K562 (cell line): ENCODE measurements around the gene DPM2. TPM values are rescaled to one million over a fixed set of nuclear protein-coding genes. Genes with fewer than 3 reads are reported as not detected.
A peak's percentile ranks its signal among the peaks of the same experiment; 100 is the strongest.

Experiments used
- CBX5 ChIP-seq: IDR thresholded peaks from 2 replicates; pipeline ENCODE4 v1.6.1; 2014; ENCODE audit warnings: low read depth, borderline replicate concordance
- CBX8 ChIP-seq: fragments of 200-600 bp; sonication (generic); IDR thresholded peaks from 2 replicates; pipeline ENCODE4 v1.6.1; 2012; ENCODE audit warnings: borderline replicate concordance, mixed run types, low read depth, mild to moderate bottlenecking, moderate library complexity, mixed read lengths, low read length, control low read depth, inconsistent platforms; ENCODE audit not compliant: poor library complexity, severe bottlenecking; ENCODE audit errors: extremely low read depth
- CEBPZ ChIP-seq: fragments of 150-350 bp; IDR thresholded peaks from 2 replicates; pipeline ENCODE4 v1.6.1; 2014; ENCODE audit warnings: low read depth, mild to moderate bottlenecking, low read length, borderline replicate concordance
- CHCHD3 ChIP-seq: fragments of 250-450 bp; sonication (Bioruptor Pico); IDR thresholded peaks from 2 replicates; pipeline ENCODE4 v2.1.2; 2022; ENCODE audit warnings: mild to moderate bottlenecking
- DACH1 ChIP-seq: fragments of 450-650 bp; IDR thresholded peaks from 2 replicates; pipeline ENCODE4 v1.6.1; 2018; ENCODE audit not compliant: partially characterized antibody
- FOXM1 ChIP-seq, 2 experiments: fragments of 450-650 bp in 1 of 2; sonication (generic) in 1 of 2; formaldehyde crosslinking in 1 of 2; IDR thresholded peaks; 2 replicates each; pipeline versions ENCODE4 v1.6.1 to v1.9.0; 2017 to 2022; ENCODE audit warnings: low read depth in 2 of 2, mild to moderate bottlenecking in 2 of 2, missing genetic modification reagents in 1 of 2, moderate library complexity in 1 of 2
- MBD2 ChIP-seq: sonication (generic); IDR thresholded peaks from 2 replicates; pipeline ENCODE4 v1.6.1; 2016; ENCODE audit warnings: low read depth, borderline replicate concordance
- MEF2D ChIP-seq: conservative IDR thresholded peaks from 2 replicates; pipeline ENCODE4 v1.6.1; 2016; ENCODE audit warnings: low read depth, missing genetic modification characterization, missing compliant biosample characterization
- NFATC3 ChIP-seq: fragments of 450-650 bp; IDR thresholded peaks from 2 replicates; pipeline ENCODE4 v1.6.1; 2017; ENCODE audit warnings: mild to moderate bottlenecking
- NR0B1 ChIP-seq: fragments of 450-650 bp; IDR thresholded peaks from one replicate; pipeline ENCODE4 v1.6.1; 2018; ENCODE audit warnings: mild to moderate bottlenecking, moderate library complexity; ENCODE audit not compliant: partially characterized antibody
- PHF8 ChIP-seq: fragments of 200-600 bp; sonication (generic); IDR thresholded peaks from 2 replicates; pipeline ENCODE4 v1.6.1; 2012; ENCODE audit warnings: mixed run types, mild to moderate bottlenecking, inconsistent platforms, low read length, moderate library complexity, borderline replicate concordance
- SIN3B ChIP-seq: fragments of 450-650 bp; IDR thresholded peaks from 2 replicates; pipeline ENCODE4 v1.6.1; 2017; ENCODE audit warnings: low read depth, mild to moderate bottlenecking, moderate library complexity
- SRSF7 ChIP-seq: fragments of 200-400 bp; formaldehyde crosslinking; optimal IDR thresholded peaks from 2 replicates; pipeline ENCODE3; 2017; ENCODE audit warnings: mild to moderate bottlenecking, low read depth, low read length
- STAT5A ChIP-seq: IDR thresholded peaks from 2 replicates; pipeline ENCODE4 v1.6.1; 2012; ENCODE audit warnings: low read length, inconsistent platforms, borderline replicate concordance
- TFAP4 ChIP-seq: sonication (generic); formaldehyde crosslinking; IDR thresholded peaks from 2 replicates; pipeline ENCODE4 v1.8.0; 2022; ENCODE audit warnings: missing genetic modification reagents, mild to moderate bottlenecking, moderate library complexity, borderline replicate concordance
- VEZF1 ChIP-seq: fragments of 200-800 bp; sonication (Bioruptor generic); IDR thresholded peaks from 2 replicates; pipeline ENCODE4 v1.6.1; 2017; ENCODE audit warnings: missing genetic modification characterization, missing compliant biosample characterization
- ZNF431 ChIP-seq: sonication (generic); formaldehyde crosslinking; IDR thresholded peaks from 2 replicates; pipeline ENCODE4 v1.8.0; 2022; ENCODE audit warnings: mild to moderate bottlenecking, missing genetic modification reagents
- ZNF717 ChIP-seq: fragments of 250-450 bp; sonication (Bioruptor Pico); IDR thresholded peaks from 2 replicates; pipeline ENCODE4 v1.5.0; 2021
- polyA plus RNA-seq, 8 experiments: library from polyadenylated mRNA; depleted of rRNA in 4 of 8; stranded (reverse) in 5 of 8; unstranded in 3 of 8; fragments of >200 nt; fragmentation: Nextera tagmentation in 2 of 8; fragmentation: Illumina TruSeq in 1 of 8; extraction: Ambion mirVana in 2 of 8; extraction: Trizol in 1 of 8; gene quantifications; 2 replicates each; pipeline versions ENCODE4 v1.2.1 to v1.2.3, GENCODE V29; 2011 to 2014; ENCODE audit warnings: inconsistent platforms in 1 of 8, missing spikeins in 1 of 8
- total RNA-seq, 7 experiments: library from RNA; depleted of rRNA in 6 of 7; stranded (reverse); fragments of >200 nt in 6 of 7; fragmentation: Illumina TruSeq in 2 of 7; extraction: Trizol in 2 of 7; gene quantifications; 2 replicates each; pipeline versions ENCODE4 v1.2.1 to v1.2.3, GENCODE V29; 2011 to 2021; ENCODE audit warnings: low replicate concordance in 1 of 7

DPM2 gene
- total and polyA plus RNA-seq, 9 of the 15 experiments (the other 6 are each of a cell fraction or from before 2014, with no cell fraction given), result 43.5 to 126 (median 71.1) TPM

GRCh38 chr9:127980706-127981558 lies 43.3 kb upstream of the DPM2 start, which contains the start of gene EEIG1 (continued):
- TF ChIP-seq ZNF431, result no peak
- TF ChIP-seq SIN3B, result peak; percentile 47; the same call in 1 of the 2 replicates
- TF ChIP-seq PHF8, result peak; percentile 83; the same call in 1 of the 2 replicates
- no peak for TF ChIP-seq NR0B1
- no peak for TF ChIP-seq FOXM1 (IDR thresholded peaks at IDR 0.05; ENCODE audit: low read depth)
- no peak for TF ChIP-seq FOXM1 (CRISPR knock-in tag; IDR thresholded peaks at IDR 0.05; ENCODE audit: low read depth)
- no peak for TF ChIP-seq NFATC3
- TF ChIP-seq CEBPZ, result no peak
- no peak for TF ChIP-seq CBX8
- peak; percentile 47; the same call in 1 of the 2 replicates for TF ChIP-seq MBD2
- no peak for TF ChIP-seq CBX5
- no peak for TF ChIP-seq DACH1
- no peak for TF ChIP-seq SRSF7
- no peak for TF ChIP-seq ZNF717 (CRISPR knock-in tag)
- TF ChIP-seq VEZF1, result peak; percentile 81
- TF ChIP-seq TFAP4 (CRISPR knock-in tag), result 0 out of 2 replicates have a peak, but pooled peaks have one; percentile 15
- no peak for TF ChIP-seq CHCHD3 (CRISPR knock-in tag)
- no peak for TF ChIP-seq STAT5A
- TF ChIP-seq MEF2D (tag), result no peak
